Kidney (tissue), 14 donors: ENCODE data around the gene POLD4. TPM values are rescaled to one million over a fixed set of nuclear protein-coding genes. Genes with fewer than 3 reads are reported as not detected.
A peak's percentile ranks its signal among the peaks of the same experiment; 100 is the strongest.

Experiments
- DNase-seq, 5 donors: peaks; one replicate each; pipeline ENCODE4 v3.0.0-alpha.2; 2013 to 2020
- FAIRE-seq: peaks from 2 replicates; lab custom pipeline; 2012; peaks lifted over from hg19 to GRCh38; lab: Jason Lieb, UNC
- H3K27ac ChIP-seq, 2 donors: one replicate each; pipeline ENCODE4 v1.7.0; 2013; ENCODE audit warnings: low read depth in 2 of 2, low read length in 2 of 2, inconsistent platforms in 1 of 2
- H3K27me3 ChIP-seq: one replicate; pipeline ENCODE4 v1.7.1; 2013; ENCODE audit warnings: low read length, inconsistent platforms; ENCODE audit not compliant: control insufficient read depth, insufficient read depth
- H3K36me3 ChIP-seq, 3 donors: one replicate each; pipeline versions ENCODE4 v1.7.0 to v1.7.1; 2013; ENCODE audit warnings: low read length in 3 of 3, control low read depth in 1 of 3, inconsistent platforms in 1 of 3; ENCODE audit not compliant: insufficient read depth in 3 of 3, control insufficient read depth in 2 of 3
- H3K4me1 ChIP-seq, 3 donors: one replicate each; pipeline versions ENCODE4 v1.7.0 to v1.7.1; 2013; ENCODE audit warnings: low read length in 3 of 3, inconsistent platforms in 1 of 3, low read depth in 1 of 3; ENCODE audit not compliant: control insufficient read depth in 2 of 3, insufficient read depth in 2 of 3
- H3K4me3 ChIP-seq, 3 donors: one replicate each; pipeline versions ENCODE4 v1.7.0 to v1.8.1; 2013; ENCODE audit warnings: low read length in 3 of 3, control low read depth in 1 of 3, inconsistent platforms in 1 of 3
- H3K9ac ChIP-seq, 3 donors: one replicate each; pipeline versions ENCODE4 v1.7.0 to v1.7.1; 2013; ENCODE audit warnings: low read length in 3 of 3, control low read depth in 1 of 3, inconsistent platforms in 1 of 3
- H3K9me3 ChIP-seq, 3 donors: one replicate each; pipeline versions ENCODE4 v1.7.0 to v1.7.1; 2013; ENCODE audit warnings: low read length in 3 of 3, control low read depth in 1 of 3, inconsistent platforms in 1 of 3; ENCODE audit not compliant: control insufficient read depth in 2 of 3, insufficient read depth in 1 of 3
- intact Hi-C: fragments of 100-400 bp; cut with DNase I; formaldehyde crosslinking; loops from one replicate; pipeline ENCODE4 v1.11.1; 2022
- polyA plus RNA-seq: library from polyadenylated mRNA; stranded (reverse); fragments of 350-450 nt; fragmentation: Illumina TruSeq; extraction: RNeasy Lipid Tissue Mini Kit (QIAGEN cat#74804); gene quantifications from one replicate; pipeline ENCODE4 v1.2.3, GENCODE V29; 2014; ENCODE audit warnings: low read depth, low replicate concordance; ENCODE audit not compliant: insufficient read depth
- total RNA-seq: library from RNA; stranded (reverse); fragmentation: NEBNext Ultra II Directional; extraction: Animal tissue kit (Norgen Biotek cat#: 25700); gene quantifications from one replicate; pipeline ENCODE4 v1.2.1, GENCODE V29; 2021
- TF ChIP-seq, protein P1 (sequence below): IDR thresholded peaks from 3 replicates; pipeline ENCODE4 v1.5.1; 2012; ENCODE audit warnings: mild to moderate bottlenecking, moderate library complexity, borderline replicate concordance; ENCODE audit not compliant: insufficient read depth; ENCODE audit errors: extremely low read depth
- donor health status: control.
- donor health status: control.
- donor health status: control.
- donor health status: control.
- donor health status: control.
- donor health status: DM: yes; HTN: yes; CAD: no.
- donor health status: Normal renal cell carcinoma (clear cell type).

The POLD4 gene
- total and polyA plus RNA-seq, 2 donors from 2014 or later = 54.4 to 174 TPM

DNA sequence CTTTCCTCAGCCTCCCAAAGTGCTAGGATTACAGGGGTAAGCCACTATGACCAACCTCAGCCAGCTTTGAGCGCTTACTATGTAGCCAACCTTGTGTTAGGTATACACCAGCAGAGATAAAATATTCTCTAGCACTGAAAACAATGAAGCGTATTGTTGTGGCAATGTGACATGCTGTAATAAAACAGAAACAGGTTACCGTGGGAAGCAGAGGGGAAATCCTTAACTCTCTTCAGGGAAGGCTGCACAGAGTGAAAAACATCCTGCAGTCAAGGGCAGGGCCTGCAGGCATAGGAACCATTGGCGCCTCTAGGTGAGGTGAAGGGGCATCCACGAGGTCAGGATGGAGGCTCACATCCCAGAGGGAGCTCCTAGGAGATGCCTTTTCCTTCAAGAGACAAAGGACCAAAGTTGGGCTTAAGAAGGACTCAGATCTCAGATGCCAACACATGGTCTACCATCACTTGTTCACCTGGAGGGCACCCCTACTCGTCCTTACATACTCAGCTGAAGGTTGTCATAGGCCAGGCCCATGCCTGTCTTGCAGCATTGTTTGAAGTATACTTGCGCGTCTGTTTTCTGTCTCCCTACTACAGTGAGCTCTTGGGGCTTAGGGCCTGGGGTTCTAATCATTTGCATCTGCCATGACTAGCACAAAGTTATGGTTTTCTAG is 8.0 kb downstream of the POLD4 start:
- Histone ChIP-seq H3K27me3 (no peaks in the 10 kb centered on the region), H3K4me3 (no peak overlapping the region), H3K4me1 (peaks cover 0 to 3% (median 0%) of the 10 kb centered on the region in 3 donors), H3K27ac (no peak overlapping the region), H3K36me3 (no peaks in the 10 kb centered on the region), H3K9me3 (no peaks in the 10 kb centered on the region), H3K9ac (no peak overlapping the region)
- no peak for FAIRE-seq
- DNase-seq = peak in 1 of 5 donors; percentile 39
- intact Hi-C loops = loop anchor here (5.0 kb wide), 1 partner anchor 37 kb away; no protein-coding TSS in a partner anchor
- TF ChIP-seq, protein P1, sequence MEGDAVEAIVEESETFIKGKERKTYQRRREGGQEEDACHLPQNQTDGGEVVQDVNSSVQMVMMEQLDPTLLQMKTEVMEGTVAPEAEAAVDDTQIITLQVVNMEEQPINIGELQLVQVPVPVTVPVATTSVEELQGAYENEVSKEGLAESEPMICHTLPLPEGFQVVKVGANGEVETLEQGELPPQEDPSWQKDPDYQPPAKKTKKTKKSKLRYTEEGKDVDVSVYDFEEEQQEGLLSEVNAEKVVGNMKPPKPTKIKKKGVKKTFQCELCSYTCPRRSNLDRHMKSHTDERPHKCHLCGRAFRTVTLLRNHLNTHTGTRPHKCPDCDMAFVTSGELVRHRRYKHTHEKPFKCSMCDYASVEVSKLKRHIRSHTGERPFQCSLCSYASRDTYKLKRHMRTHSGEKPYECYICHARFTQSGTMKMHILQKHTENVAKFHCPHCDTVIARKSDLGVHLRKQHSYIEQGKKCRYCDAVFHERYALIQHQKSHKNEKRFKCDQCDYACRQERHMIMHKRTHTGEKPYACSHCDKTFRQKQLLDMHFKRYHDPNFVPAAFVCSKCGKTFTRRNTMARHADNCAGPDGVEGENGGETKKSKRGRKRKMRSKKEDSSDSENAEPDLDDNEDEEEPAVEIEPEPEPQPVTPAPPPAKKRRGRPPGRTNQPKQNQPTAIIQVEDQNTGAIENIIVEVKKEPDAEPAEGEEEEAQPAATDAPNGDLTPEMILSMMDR = no peak

DNA sequence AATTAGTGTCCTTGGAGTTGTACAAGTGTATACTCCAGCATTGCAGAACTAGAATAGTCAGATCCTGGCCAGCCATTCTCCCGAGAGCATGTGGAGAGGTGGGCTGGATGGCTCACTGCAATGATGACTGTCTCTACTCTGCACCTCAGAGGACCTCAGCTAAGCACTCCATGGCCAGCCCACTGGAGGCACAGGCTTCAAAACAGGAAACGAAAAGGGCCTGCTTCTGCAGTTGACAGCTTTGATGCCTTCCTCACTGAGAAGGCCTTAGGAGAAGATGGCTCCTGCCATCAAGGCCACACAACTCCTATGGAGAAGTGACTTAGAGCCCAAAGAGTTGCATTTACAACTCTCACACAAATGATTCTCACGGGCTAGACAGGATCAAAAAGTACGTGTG is 9.1 kb downstream of the POLD4 start:
- intact Hi-C loops = no loop called here
- H3K4me1 ChIP-seq = peaks cover 0 to 3% (median 0%) of the 10 kb centered on the region in 3 donors
- no peak overlapping the region for H3K4me3 ChIP-seq
- H3K27me3 ChIP-seq = no peaks in the 10 kb centered on the region
- no peak for DNase-seq
- H3K9ac ChIP-seq = no peak overlapping the region
- no peaks in the 10 kb centered on the region for H3K9me3 ChIP-seq
- no peak for FAIRE-seq
- no peaks in the 10 kb centered on the region for H3K36me3 ChIP-seq
- TF ChIP-seq, protein P1 = no peak
- H3K27ac ChIP-seq = no peak overlapping the region

DNA sequence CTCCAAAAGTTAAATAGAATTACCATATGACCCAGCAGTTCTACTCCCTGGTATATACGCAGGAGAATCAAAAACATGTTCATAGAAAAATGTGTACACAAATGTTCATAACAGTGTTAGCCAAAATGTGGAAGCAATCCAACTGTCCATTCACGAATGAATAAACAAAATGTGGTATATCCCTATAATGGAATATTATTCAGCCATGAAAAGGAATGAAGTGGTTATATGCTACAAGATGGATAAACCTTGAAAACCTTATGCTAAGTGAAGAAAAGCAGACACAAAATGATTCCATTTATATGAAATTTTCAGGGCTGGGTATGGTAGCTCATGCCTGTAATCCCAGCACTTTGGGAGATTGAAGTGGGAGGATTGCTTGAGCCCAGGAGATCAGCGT is 16.1 kb downstream of the POLD4 start:
- Histone ChIP-seq H3K9ac (no peak overlapping the region), H3K4me3 (no peak overlapping the region), H3K4me1 (no peaks in the 10 kb centered on the region), H3K36me3 (no peaks in the 10 kb centered on the region), H3K27ac (no peak overlapping the region), H3K27me3 (no peaks in the 10 kb centered on the region), H3K9me3 (no peaks in the 10 kb centered on the region)
- intact Hi-C loops = no loop called here
- TF ChIP-seq, protein P1 = no peak
- FAIRE-seq = no peak
- no peak for DNase-seq
